Loucy (cell line): ENCODE measurements around the gene EXOC7.

Experiments
- H2AFZ ChIP-seq: fragments of 200-600 bp; sonication (generic); 2 replicates; pipeline ENCODE4 v1.6.0; 2016; ENCODE audit warnings: antibody characterized with exemption, mild to moderate bottlenecking, low read length, moderate library complexity
- H3F3A ChIP-seq: fragments of 200-600 bp; 2 replicates; pipeline ENCODE4 v1.6.0; 2016; ENCODE audit warnings: antibody characterized with exemption, low read depth, mild to moderate bottlenecking
- H3K27me3 ChIP-seq: fragments of 200-600 bp; sonication (generic); 2 replicates; pipeline ENCODE4 v1.6.1; 2014; ENCODE audit warnings: low read length, mild to moderate bottlenecking; ENCODE audit not compliant: insufficient read depth, poor library complexity, severe bottlenecking
- H3K36me3 ChIP-seq: fragments of 200-600 bp; sonication (generic); 2 replicates; pipeline ENCODE4 v1.6.1; 2016; ENCODE audit warnings: low read length; ENCODE audit not compliant: insufficient read depth
- H3K4me1 ChIP-seq: fragments of 200-600 bp; sonication (generic); 2 replicates; pipeline ENCODE4 v1.5.1; 2014; ENCODE audit warnings: low read length, mild to moderate bottlenecking; ENCODE audit not compliant: insufficient read depth, poor library complexity, severe bottlenecking
- H3K4me2 ChIP-seq: fragments of 200-600 bp; sonication (generic); 2 replicates; pipeline ENCODE4 v1.6.0; 2014; ENCODE audit warnings: antibody characterized with exemption, low read length, low read depth, mild to moderate bottlenecking; ENCODE audit not compliant: poor library complexity, severe bottlenecking
- H3K4me3 ChIP-seq: fragments of 200-600 bp; sonication (generic); 2 replicates; pipeline ENCODE4 v1.5.1; 2014; ENCODE audit warnings: low read length, mild to moderate bottlenecking, mixed read lengths; ENCODE audit not compliant: poor library complexity, severe bottlenecking
- H3K79me2 ChIP-seq: fragments of 200-600 bp; sonication (generic); 2 replicates; pipeline ENCODE4 v1.6.1; 2014; ENCODE audit warnings: low read length; ENCODE audit not compliant: insufficient read depth
- H3K9ac ChIP-seq: fragments of 200-600 bp; sonication (generic); 2 replicates; pipeline ENCODE4 v1.6.0; 2014; ENCODE audit warnings: mild to moderate bottlenecking, low read depth, low read length, moderate library complexity; ENCODE audit not compliant: poor library complexity, severe bottlenecking
- H3K9me2 ChIP-seq: fragments of 200-600 bp; sonication (generic); replicated peaks from 2 replicates; pipeline ENCODE4 v1.6.1; 2016; ENCODE audit warnings: low read depth, low read length, mixed read lengths
- H3K9me3 ChIP-seq: fragments of 200-600 bp; sonication (generic); 2 replicates; pipeline ENCODE4 v1.6.1; 2014; ENCODE audit warnings: mild to moderate bottlenecking, antibody characterized with exemption, low read length, low read depth; ENCODE audit not compliant: insufficient read depth
- H4K20me1 ChIP-seq: fragments of 200-600 bp; sonication (generic); 2 replicates; pipeline ENCODE4 v1.6.0; 2014; ENCODE audit warnings: antibody characterized with exemption, low read length, mild to moderate bottlenecking; ENCODE audit not compliant: insufficient read depth, poor library complexity, severe bottlenecking
- EZH2phosphoT487 ChIP-seq: fragments of 200-600 bp; IDR thresholded peaks from 2 replicates; pipeline ENCODE4 v1.6.1; 2018; ENCODE audit warnings: antibody characterized with exemption, mild to moderate bottlenecking, moderate library complexity, borderline replicate concordance
- TF ChIP-seq, protein P1 (sequence below): fragments of 200-600 bp; sonication (generic); conservative IDR thresholded peaks from 2 replicates; pipeline ENCODE4 v1.5.1; 2014; ENCODE audit warnings: mild to moderate bottlenecking, antibody characterized with exemption, low read length

Gene EXOC7

DNA sequence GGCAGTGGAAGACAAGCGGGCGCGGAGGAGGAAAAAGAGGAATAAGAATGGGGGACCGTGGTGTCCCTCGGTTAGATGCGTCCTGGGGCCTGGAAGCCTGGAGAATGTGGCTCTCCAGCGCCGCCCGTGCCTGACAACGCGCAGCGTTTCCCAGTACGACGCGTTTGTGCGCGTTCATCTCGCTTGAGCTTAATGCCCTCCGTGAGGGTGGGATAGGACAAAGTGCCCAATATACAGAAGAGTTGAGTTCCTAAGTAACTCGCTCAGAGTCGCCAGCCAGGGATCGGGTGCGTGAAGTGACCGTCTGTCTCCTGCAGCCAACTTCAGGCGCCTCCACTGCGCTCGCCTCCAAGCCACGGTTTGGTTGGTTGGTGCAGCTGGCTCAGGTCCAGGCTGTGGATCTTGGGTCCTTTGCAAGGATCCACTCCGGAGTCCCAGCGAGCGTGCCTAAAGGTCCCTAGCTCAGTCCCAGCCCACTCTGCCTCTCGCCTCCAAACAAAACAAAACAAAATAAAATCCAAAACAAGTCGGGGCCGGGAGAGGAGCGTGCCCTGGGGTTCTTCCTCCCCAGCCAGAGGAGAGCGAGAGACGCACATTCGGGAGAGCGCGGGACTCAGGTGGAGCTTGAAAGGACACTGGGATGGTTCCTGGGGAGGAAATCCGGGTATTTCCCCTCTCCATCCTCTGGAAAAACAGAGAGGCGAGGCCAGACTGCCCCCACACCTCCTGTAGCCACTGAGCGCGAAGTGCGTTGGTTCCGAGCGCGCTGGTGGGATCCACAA lies 28.0 kb downstream of the EXOC7 start:
- Histone ChIP-seq H3K27me3 (no peaks in the 10 kb centered on the region), H3K4me2 (no peak overlapping the region), H3K79me2 (peaks cover 23% of the 10 kb centered on the region), H3K36me3 (no peaks in the 10 kb centered on the region), H3K9me2 (no peaks in the 10 kb centered on the region), H3F3A (no peaks in the 10 kb centered on the region), H3K9ac (no peak overlapping the region), H3K4me1 (peaks cover 9% of the 10 kb centered on the region), H3K9me3 (no peaks in the 10 kb centered on the region), H4K20me1 (peaks cover 8% of the 10 kb centered on the region), H2AFZ (no peak overlapping the region), H3K4me3 (no peak overlapping the region)
- TF ChIP-seq EZH2phosphoT487, result no peak

DNA sequence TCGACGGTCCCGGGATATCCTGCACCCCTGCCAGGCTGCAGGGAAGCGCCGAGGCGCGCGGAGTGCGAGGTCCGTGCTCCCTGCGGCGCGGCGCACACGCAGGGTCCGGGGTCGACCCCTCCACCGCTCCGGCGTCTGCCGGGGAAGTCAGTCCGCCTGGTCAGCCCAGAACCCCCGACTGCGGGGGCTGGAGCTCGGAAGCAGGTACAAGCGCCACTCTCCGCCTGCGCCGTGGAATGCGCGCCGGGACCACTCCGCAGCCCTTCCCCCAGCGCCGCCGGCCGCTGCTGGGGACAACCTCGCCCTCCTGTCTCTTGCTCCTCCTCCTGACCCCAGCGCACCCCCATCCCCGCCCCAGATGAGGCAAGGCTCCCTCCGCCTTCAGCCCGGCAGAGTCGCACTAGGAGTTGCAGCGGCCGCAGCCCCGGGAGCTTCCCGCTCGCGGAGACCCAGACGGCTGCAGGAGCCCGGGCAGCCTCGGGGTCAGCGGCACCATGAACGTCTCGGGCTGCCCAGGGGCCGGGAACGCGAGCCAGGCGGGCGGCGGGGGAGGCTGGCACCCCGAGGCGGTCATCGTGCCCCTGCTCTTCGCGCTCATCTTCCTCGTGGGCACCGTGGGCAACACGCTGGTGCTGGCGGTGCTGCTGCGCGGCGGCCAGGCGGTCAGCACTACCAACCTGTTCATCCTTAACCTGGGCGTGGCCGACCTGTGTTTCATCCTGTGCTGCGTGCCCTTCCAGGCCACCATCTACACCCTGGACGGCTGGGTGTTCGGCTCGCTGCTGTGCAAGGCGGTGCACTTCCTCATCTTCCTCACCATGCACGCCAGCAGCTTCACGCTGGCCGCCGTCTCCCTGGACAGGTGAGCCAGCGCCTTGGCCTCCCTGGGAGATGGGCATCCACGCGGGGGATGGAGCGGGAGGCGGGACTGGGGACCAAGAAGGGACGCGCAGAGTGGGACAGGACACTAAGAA lies 28.9 kb downstream of the EXOC7 start, which contains the start of gene GALR2:
TSS of gene GALR2 (plus strand) at position 392 of the 974 bp plus-strand sequence. CDS start at position 495, 103 bp downstream.
- Histone ChIP-seq H3K4me1 (peaks cover 14% of the 10 kb centered on the region), H3K79me2 (peaks cover 32% of the 10 kb centered on the region), H4K20me1 (peaks cover 12% of the 10 kb centered on the region), H3K27me3 (no peaks in the 10 kb centered on the region), H3K9me3 (no peaks in the 10 kb centered on the region), H2AFZ (no peak within 1 kb of the TSS), H3K9me2 (no peaks in the 10 kb centered on the region), H3K36me3 (no peaks in the 10 kb centered on the region), H3K4me2 (no peak within 1 kb of the TSS), H3K9ac (no peak within 1 kb of the TSS), H3F3A (no peaks in the 10 kb centered on the region), H3K4me3 (no peak within 1 kb of the TSS)
- TF ChIP-seq, protein P1, sequence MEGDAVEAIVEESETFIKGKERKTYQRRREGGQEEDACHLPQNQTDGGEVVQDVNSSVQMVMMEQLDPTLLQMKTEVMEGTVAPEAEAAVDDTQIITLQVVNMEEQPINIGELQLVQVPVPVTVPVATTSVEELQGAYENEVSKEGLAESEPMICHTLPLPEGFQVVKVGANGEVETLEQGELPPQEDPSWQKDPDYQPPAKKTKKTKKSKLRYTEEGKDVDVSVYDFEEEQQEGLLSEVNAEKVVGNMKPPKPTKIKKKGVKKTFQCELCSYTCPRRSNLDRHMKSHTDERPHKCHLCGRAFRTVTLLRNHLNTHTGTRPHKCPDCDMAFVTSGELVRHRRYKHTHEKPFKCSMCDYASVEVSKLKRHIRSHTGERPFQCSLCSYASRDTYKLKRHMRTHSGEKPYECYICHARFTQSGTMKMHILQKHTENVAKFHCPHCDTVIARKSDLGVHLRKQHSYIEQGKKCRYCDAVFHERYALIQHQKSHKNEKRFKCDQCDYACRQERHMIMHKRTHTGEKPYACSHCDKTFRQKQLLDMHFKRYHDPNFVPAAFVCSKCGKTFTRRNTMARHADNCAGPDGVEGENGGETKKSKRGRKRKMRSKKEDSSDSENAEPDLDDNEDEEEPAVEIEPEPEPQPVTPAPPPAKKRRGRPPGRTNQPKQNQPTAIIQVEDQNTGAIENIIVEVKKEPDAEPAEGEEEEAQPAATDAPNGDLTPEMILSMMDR, result no peak
- TF ChIP-seq EZH2phosphoT487, result no peak

DNA sequence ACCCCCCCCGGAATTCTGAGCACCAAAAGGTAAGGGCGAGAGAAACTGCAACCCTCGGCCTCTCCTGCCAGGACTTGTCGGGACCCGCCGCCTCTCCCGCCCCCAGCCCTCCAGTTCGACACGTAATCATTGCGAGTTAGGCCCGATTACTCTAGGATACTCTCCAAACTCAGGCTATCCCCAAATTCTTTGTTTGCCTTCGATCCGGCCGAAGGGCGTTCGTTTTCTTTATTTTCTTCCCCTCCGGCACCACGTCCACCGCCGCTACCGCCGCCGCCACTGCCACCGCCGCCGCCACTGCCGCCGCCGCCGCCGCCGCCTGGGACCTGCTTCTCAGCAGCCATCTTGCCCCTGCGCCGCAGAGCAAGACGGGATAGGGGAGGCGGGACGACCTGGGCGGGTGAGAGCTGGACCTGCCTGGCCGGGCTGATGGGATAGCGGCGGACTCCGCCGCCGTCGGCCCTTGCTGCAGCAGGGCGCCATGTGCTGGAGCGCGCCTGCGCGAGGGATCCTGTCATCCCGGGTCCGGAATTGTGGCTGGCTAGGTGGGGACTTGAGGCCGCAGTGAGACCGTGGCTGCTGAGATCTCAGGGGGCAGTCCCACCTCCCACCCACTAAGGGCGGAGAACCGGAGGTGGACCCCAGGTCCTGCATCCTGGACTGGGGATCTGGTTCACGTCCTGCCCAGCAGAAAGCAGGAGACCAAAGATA lies 31.3 kb downstream of the EXOC7 start, which contains the start of gene SRP68:
TSS of gene SRP68 (minus strand) at position 370 of the 711 bp plus-strand sequence. CDS start at position 344, 26 bp downstream.
- no peaks in the 10 kb centered on the region for H3F3A ChIP-seq
- H3K4me3 ChIP-seq, result peak within 1 kb of the TSS; percentile 85
- peaks cover 14% of the 10 kb centered on the region for H3K4me1 ChIP-seq
- peak within 1 kb of the TSS; percentile 89 for H3K9ac ChIP-seq
- H3K79me2 ChIP-seq, result peaks cover 50% of the 10 kb centered on the region
- H3K36me3 ChIP-seq, result peaks cover 10% of the 10 kb centered on the region; the same call in 1 of the 2 replicates
- peak within 1 kb of the TSS; percentile 91 for H3K4me2 ChIP-seq
- H3K27me3 ChIP-seq, result no peaks in the 10 kb centered on the region
- H2AFZ ChIP-seq, result peak within 1 kb of the TSS; percentile 96
- H3K9me3 ChIP-seq, result no peaks in the 10 kb centered on the region
- H3K9me2 ChIP-seq, result no peaks in the 10 kb centered on the region
- peaks cover 16% of the 10 kb centered on the region for H4K20me1 ChIP-seq
- no peak for TF ChIP-seq EZH2phosphoT487
- TF ChIP-seq, protein P1, result no peak
